H1 (cell line): ENCODE results near the gene GCSH. TPM values are rescaled to one million over a fixed set of nuclear protein-coding genes. Genes with fewer than 3 reads are reported as not detected.

Experiments
- CTCF ChIA-PET: fragments of 300-600 bp; sonication (Branson Sonifier 250); formaldehyde crosslinking; loops from one replicate; lab custom pipeline; 2021; ENCODE audit not compliant: partially characterized antibody; lab: Charles Lee
- POLR2A ChIA-PET: fragments of 300-600 bp; sonication (Branson Sonifier 250); formaldehyde crosslinking; loops from one replicate; lab custom pipeline; 2021; ENCODE audit warnings: inconsistent platforms; ENCODE audit not compliant: partially characterized antibody; lab: Charles Lee
- DNase-seq, 2 experiments: peaks; one replicate each; pipeline versions ENCODE4 v3.0.0 to v3.0.0-alpha.2; 2010 to 2022; ENCODE audit warnings: low spot score in 2 of 2, low read depth in 1 of 2, mixed read lengths in 1 of 2
- FAIRE-seq: peaks from 2 replicates; lab custom pipeline; 2011; peaks lifted over from hg19 to GRCh38; lab: Jason Lieb, UNC
- H2AFZ ChIP-seq: 2 replicates; pipeline ENCODE4 v1.8.1; 2012; ENCODE audit warnings: low read length, inconsistent platforms
- H2AK5ac ChIP-seq: 2 replicates; pipeline ENCODE4 v1.6.1; 2013; ENCODE audit warnings: low read depth, low read length
- H2BK120ac ChIP-seq: replicated peaks from 2 replicates; pipeline ENCODE3; 2013; ENCODE audit warnings: low read depth, low read length, inconsistent platforms
- H2BK12ac ChIP-seq: 2 replicates; pipeline ENCODE4 v1.6.1; 2013; ENCODE audit warnings: low read depth, low read length
- H2BK15ac ChIP-seq: 2 replicates; pipeline ENCODE4 v1.6.1; 2013; ENCODE audit warnings: low read length
- H2BK20ac ChIP-seq: 2 replicates; pipeline ENCODE4 v1.6.1; 2013; ENCODE audit warnings: low read length
- H2BK5ac ChIP-seq: 2 replicates; pipeline ENCODE4 v1.6.1; 2013; ENCODE audit warnings: low read depth, low read length
- H3K14ac ChIP-seq: 2 replicates; pipeline ENCODE4 v1.6.1; 2013; ENCODE audit warnings: inconsistent platforms; ENCODE audit not compliant: insufficient read length
- H3K18ac ChIP-seq: 2 replicates; pipeline ENCODE4 v1.6.1; 2013; ENCODE audit warnings: low read length; ENCODE audit errors: extremely low read depth
- H3K23ac ChIP-seq: 2 replicates; pipeline ENCODE4 v1.6.1; 2013; ENCODE audit warnings: inconsistent platforms; ENCODE audit not compliant: insufficient read length
- H3K23me2 ChIP-seq: 2 replicates; pipeline ENCODE4 v1.6.1; 2013; ENCODE audit warnings: low read depth, low read length
- H3K27ac ChIP-seq: 2 replicates; pipeline ENCODE4 v1.6.1; 2011; ENCODE audit warnings: low read depth, low read length, inconsistent platforms
- H3K27me3 ChIP-seq, 4 experiments: replicated peaks in 1 of 4; 1 replicate in 1 of 4; 2 replicates in 3 of 4; pipeline versions ENCODE4 v1.6.1 to v1.8.1; 2011 to 2013; ENCODE audit warnings: low read length in 3 of 4, mild to moderate bottlenecking in 3 of 4, inconsistent platforms in 2 of 4, mixed read lengths in 2 of 4, moderate library complexity in 1 of 4; ENCODE audit not compliant: control insufficient read depth in 3 of 4, insufficient read depth in 3 of 4; ENCODE audit errors: extremely low read depth in 1 of 4
- H3K36me3 ChIP-seq, 4 experiments: 2 replicates each; pipeline versions ENCODE4 v1.6.1 to v1.8.1; 2011 to 2013; ENCODE audit warnings: mild to moderate bottlenecking in 4 of 4, low read length in 3 of 4, moderate library complexity in 2 of 4, control low read depth in 1 of 4, inconsistent platforms in 1 of 4; ENCODE audit not compliant: insufficient read depth in 4 of 4, control insufficient read depth in 2 of 4
- H3K4ac ChIP-seq: replicated peaks from 2 replicates; pipeline ENCODE3; 2013; ENCODE audit warnings: low read length, low read depth, mixed read lengths, inconsistent platforms; ENCODE audit not compliant: insufficient read length
- H3K4me1 ChIP-seq, 4 experiments: replicated peaks in 1 of 4; 1 replicate in 1 of 4; 2 replicates in 3 of 4; pipeline versions ENCODE4 v1.6.1 to v1.8.1; 2011 to 2013; ENCODE audit warnings: low read length in 3 of 4, inconsistent platforms in 2 of 4, mixed read lengths in 1 of 4; ENCODE audit not compliant: insufficient read depth in 4 of 4, control insufficient read depth in 3 of 4
- H3K4me2 ChIP-seq, 2 experiments: 2 replicates each; pipeline versions ENCODE4 v1.6.1 to v1.8.1; 2011 to 2013; ENCODE audit warnings: low read depth in 2 of 2, low read length in 2 of 2, control low read depth in 1 of 2, inconsistent platforms in 1 of 2, mild to moderate bottlenecking in 1 of 2; ENCODE audit not compliant: insufficient read depth in 1 of 2
- H3K4me3 ChIP-seq, 4 experiments: fragments of 200-600, 300-600 bp in 1 of 4; sonication (generic), shearing (Covaris generic), sonication (Bioruptor Twin) in 1 of 4; 2 replicates each; pipeline versions ENCODE4 v1.5.1 to v1.8.1; 2011 to 2016; ENCODE audit warnings: low read length in 4 of 4, low read depth in 3 of 4, control low read depth in 2 of 4, inconsistent platforms in 2 of 4, mild to moderate bottlenecking in 2 of 4, mixed read lengths in 1 of 4, moderate library complexity in 1 of 4; ENCODE audit not compliant: insufficient read depth in 2 of 4; ENCODE audit errors: extremely low read depth in 1 of 4
- H3K56ac ChIP-seq: replicated peaks from 2 replicates; pipeline ENCODE3; 2013; ENCODE audit warnings: low read depth, mild to moderate bottlenecking, mixed read lengths, low read length, inconsistent platforms; ENCODE audit not compliant: insufficient read length
- H3K79me1 ChIP-seq: 2 replicates; pipeline ENCODE4 v1.6.1; 2013; ENCODE audit warnings: low read depth, low read length, control low read depth
- H3K79me2 ChIP-seq, 2 experiments: 2 replicates each; pipeline versions ENCODE4 v1.6.1 to v1.8.1; 2012 to 2013; ENCODE audit warnings: low read length in 2 of 2, mild to moderate bottlenecking in 2 of 2, inconsistent platforms in 1 of 2; ENCODE audit not compliant: insufficient read depth in 2 of 2, control insufficient read depth in 1 of 2
- H3K9ac ChIP-seq, 4 experiments: replicated peaks in 1 of 4; 1 replicate in 1 of 4; 2 replicates in 3 of 4; pipeline versions ENCODE4 v1.6.1 to v1.8.1; 2011 to 2013; ENCODE audit warnings: low read depth in 3 of 4, low read length in 3 of 4, control low read depth in 2 of 4, mild to moderate bottlenecking in 2 of 4, moderate library complexity in 2 of 4, inconsistent platforms in 1 of 4; ENCODE audit errors: extremely low read depth in 1 of 4
- H3K9me3 ChIP-seq, 2 experiments: 2 replicates each; pipeline versions ENCODE4 v1.6.1 to v1.8.1; 2012 to 2013; ENCODE audit warnings: mild to moderate bottlenecking in 2 of 2, moderate library complexity in 2 of 2, control low read depth in 1 of 2, inconsistent platforms in 1 of 2, low read depth in 1 of 2, low read length in 1 of 2, mixed read lengths in 1 of 2; ENCODE audit not compliant: insufficient read depth in 2 of 2
- H4K20me1 ChIP-seq, 2 experiments: replicated peaks in 1 of 2; 2 replicates each; pipeline versions ENCODE3 to v1.8.1; 2011 to 2013; ENCODE audit warnings: inconsistent platforms in 2 of 2, low read length in 2 of 2, mild to moderate bottlenecking in 1 of 2; ENCODE audit not compliant: insufficient read depth in 2 of 2, control insufficient read depth in 1 of 2
- H4K5ac ChIP-seq: 2 replicates; pipeline ENCODE4 v1.6.1; 2013; ENCODE audit warnings: low read length, low read depth, mixed read lengths, inconsistent platforms; ENCODE audit not compliant: insufficient read length
- H4K8ac ChIP-seq: 2 replicates; pipeline ENCODE4 v1.8.0; 2013; ENCODE audit warnings: mild to moderate bottlenecking, moderate library complexity, low read length, inconsistent platforms; ENCODE audit not compliant: insufficient read depth; ENCODE audit errors: extremely low read depth
- H4K91ac ChIP-seq: replicated peaks from 2 replicates; pipeline ENCODE3; 2013; ENCODE audit warnings: low read length, mixed read lengths, inconsistent platforms; ENCODE audit not compliant: insufficient read length
- CEBPB ChIP-seq: IDR thresholded peaks from 2 replicates; pipeline ENCODE4 v1.6.1; 2012; ENCODE audit warnings: low read depth, low read length
- RAD21 ChIP-seq, 2 experiments: IDR thresholded peaks in 1 of 2; conservative IDR thresholded peaks in 1 of 2; 2 replicates each; pipeline ENCODE4 v1.6.1; 2011; ENCODE audit warnings: low read depth in 2 of 2, low read length in 2 of 2, improper control_type of control experiment in 1 of 2, inconsistent platforms in 1 of 2, mild to moderate bottlenecking in 1 of 2, moderate library complexity in 1 of 2
- RXRA ChIP-seq: IDR thresholded peaks from 2 replicates; pipeline ENCODE4 v1.6.1; 2011; ENCODE audit warnings: low read depth, mild to moderate bottlenecking, low read length, moderate library complexity; ENCODE audit not compliant: insufficient read depth
- SIX5 ChIP-seq: IDR thresholded peaks from 2 replicates; pipeline ENCODE4 v1.6.1; 2011; ENCODE audit warnings: mild to moderate bottlenecking, low read depth, low read length
- WGBS, 2 experiments: shearing (Covaris generic) in 1 of 2; methylation state at CpG; one replicate each; pipeline versions ENCODE4 v1.1.6 to v1.1.7; 2013 to 2015; ENCODE audit warnings: low lambda C conversion rate in 2 of 2, mixed read lengths in 2 of 2, inconsistent platforms in 1 of 2, low coverage in 1 of 2, missing lambda C conversion rate in 1 of 2; ENCODE audit not compliant: insufficient replicate concordance in 2 of 2, insufficient coverage in 1 of 2, insufficient read length in 1 of 2; ENCODE audit errors: extremely low coverage in 1 of 2, missing lambda C conversion rate in 1 of 2; 5-methylcytosine and 5-hydroxymethylcytosine counted together
- polyA plus RNA-seq, 7 experiments: library from polyadenylated mRNA; depleted of rRNA in 3 of 7; stranded (reverse) in 5 of 7; unstranded in 2 of 7; fragments of >200 nt in 5 of 7; fragments of 200-250 nt in 2 of 7; gene quantifications; 1 replicate in 5 of 7; 2 replicates in 1 of 7; 4 replicates in 1 of 7; pipeline versions ENCODE4 v1.2.1 to v1.2.3, GENCODE V29; 2011 to 2013; ENCODE audit warnings: missing spikeins in 2 of 7, mixed read lengths in 2 of 7
- total RNA-seq: library from RNA; stranded (reverse); fragmentation: NEBNext Ultra II Directional; extraction: Animal tissue kit (Norgen Biotek cat#: 25700); gene quantifications from 2 replicates; pipeline ENCODE4 v1.2.1, GENCODE V29; 2021

GCSH gene
- total and polyA plus RNA-seq, 2 of the 8 experiments (the other 6 are each of a cell fraction or from before 2014, with no cell fraction given), result 28.2 to 108 TPM

- no peaks in the 10 kb centered on the region for H3K9me3 ChIP-seq
- no peak overlapping the region for H3K56ac ChIP-seq
- no peak overlapping the region for H2AK5ac ChIP-seq
- no peak overlapping the region for H2BK20ac ChIP-seq
- H3K27me3 ChIP-seq, result no peaks in the 10 kb centered on the region
- no peak overlapping the region for H2BK5ac ChIP-seq
- H2AFZ ChIP-seq, result no peak overlapping the region
- H3K9ac ChIP-seq, result no peak overlapping the region
- FAIRE-seq, result no peak
- no peaks in the 10 kb centered on the region for H3K4me1 ChIP-seq
- H3K4ac ChIP-seq, result no peak overlapping the region
- no peak overlapping the region for H2BK120ac ChIP-seq
- no peaks in the 10 kb centered on the region for H3K36me3 ChIP-seq
- H4K5ac ChIP-seq, result no peak overlapping the region
- H3K27ac ChIP-seq, result no peak overlapping the region
- H3K4me3 ChIP-seq, result no peak overlapping the region
- POLR2A ChIA-PET, result interaction anchor here (0.9 kb wide), 1 partner anchor 198 kb away, joined by 3 read pairs; the partner anchor contains the start of gene GAN
- no peak for TF ChIP-seq SIX5
- TF ChIP-seq RAD21 (IDR thresholded peaks at IDR 0.05 in 1 of 2, conservative IDR thresholded peaks at IDR 0.05 in 1 of 2; ENCODE audit: low read depth in 2 of 2, low read length in 2 of 2), result no peak
- no peak for TF ChIP-seq CEBPB
- no peak for TF ChIP-seq RXRA
- no peak overlapping the region for H4K91ac ChIP-seq
- H3K79me2 ChIP-seq, result no peaks in the 10 kb centered on the region
- H2BK12ac ChIP-seq, result no peak overlapping the region
- H3K18ac ChIP-seq, result no peak overlapping the region
- 84% methylated on average over 9 of the region's 9 CpGs; no CpG with 5 or more reads in 1 of the 2 experiments for WGBS, 2 experiments
- no peaks in the 10 kb centered on the region for H4K20me1 ChIP-seq
- CTCF ChIA-PET, result interaction anchor here (1.1 to 2.0 kb wide), 2 partner anchors 9 to 89 kb away, joined by 4 read pairs; no protein-coding TSS in a partner anchor
- H3K79me1 ChIP-seq, result no peaks in the 10 kb centered on the region
- no peaks in the 10 kb centered on the region for H3K23me2 ChIP-seq
- H3K14ac ChIP-seq, result no peak overlapping the region
- H3K23ac ChIP-seq, result no peak overlapping the region
- H4K8ac ChIP-seq, result no peak overlapping the region
- no peak for DNase-seq
- no peak overlapping the region for H2BK15ac ChIP-seq
- H3K4me2 ChIP-seq, result no peak overlapping the region
Observed at GRCh38 chr16:81116285-81116684, 20.1 kb upstream of the GCSH start.
